ENCODE measurements around the gene MCHR2.
"Not testable (repeated sequence)": the region's sequence is repeated elsewhere in the genome, so short reads cannot be mapped to it uniquely, and the experiment has no call there.

DNA sequence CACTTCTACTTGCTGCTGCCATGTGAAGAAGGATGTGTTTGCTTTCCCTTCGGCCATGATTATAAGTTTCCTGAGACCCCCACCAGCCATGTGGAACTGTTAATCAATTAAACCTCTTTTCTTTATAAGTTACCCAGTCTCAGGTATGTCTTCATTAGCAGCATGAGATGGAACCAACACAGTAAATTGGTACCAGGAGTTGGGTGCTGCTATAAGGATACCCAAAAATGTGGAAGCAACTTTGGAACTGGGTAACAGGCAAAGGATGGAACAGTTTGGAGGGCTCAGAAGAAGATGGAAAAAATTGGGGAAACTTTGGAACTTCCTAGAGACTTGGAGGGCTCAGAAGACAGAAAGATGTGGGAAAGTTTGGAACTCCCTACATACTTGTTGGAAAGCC is 44.5 kb upstream of the MCHR2 start:
- not testable (repeated sequence) for TF ChIP-seq POLR2A (IDR thresholded peaks at IDR 0.05; ENCODE audit: low read depth, low read length); TAF1 (IDR thresholded peaks at IDR 0.05; ENCODE audit: borderline replicate concordance, low read depth, low read length); POLR2AphosphoS5 (IDR thresholded peaks at IDR 0.05; ENCODE audit: low read depth, low read length)
